ENCODE data around the gene EVX2. TPM values are rescaled to one million over a fixed set of nuclear protein-coding genes. Genes with fewer than 3 reads are reported as not detected.

EVX2 gene
- total and polyA plus RNA-seq, 4 donors: not detected

- no peak for TF ChIP-seq CTCF (IDR thresholded peaks at IDR 0.05; ENCODE audit: control extremely low read depth, extremely low read depth)
- peaks cover 0 to 24% (median 0%) of the 10 kb centered on the region in 4 donors for H3K9me3 ChIP-seq (ENCODE audit: control insufficient read depth in 4 of 4, insufficient read depth in 3 of 4, low read length in 3 of 4)
- no peak for DNase-seq
- H3K27ac ChIP-seq (ENCODE audit: low read depth in 1 of 2, low read length in 1 of 2): no peak overlapping the region
- H3K4me3 ChIP-seq: no peak overlapping the region
- H3K36me3 ChIP-seq (ENCODE audit: control insufficient read depth in 4 of 4, insufficient read depth in 4 of 4, low read length in 4 of 4): no peaks in the 10 kb centered on the region
- ATAC-seq (ENCODE audit: insufficient read depth, low FRiP score): no peak
- peaks cover 0 to 18% (median 1%) of the 10 kb centered on the region in 5 donors for H3K4me1 ChIP-seq (ENCODE audit: control insufficient read depth in 5 of 5, insufficient read depth in 5 of 5, low read length in 5 of 5)
- 7 to 12% methylated on average over 26 of the region's 26 CpGs for WGBS, 2 donors
- H3K27me3 ChIP-seq (ENCODE audit: control insufficient read depth in 3 of 3, insufficient read depth in 3 of 3, low read length in 2 of 3): peaks cover 49 to 92% (median 87%) of the 10 kb centered on the region in 3 donors
- H3K9ac ChIP-seq (ENCODE audit: insufficient read depth in 1 of 2, low read length in 2 of 2): no peak overlapping the region
Observed at GRCh38 chr2:176109192-176109901, 25.6 kb upstream of the EVX2 start.

GRCh38 chr2:176107731-176108181, 24.0 kb upstream of the EVX2 start:
- Histone ChIP-seq H3K9me3 (ENCODE audit: control insufficient read depth in 4 of 4, insufficient read depth in 3 of 4, low read length in 3 of 4) (peaks cover 0 to 18% (median 0%) of the 10 kb centered on the region in 4 donors), H3K4me1 (ENCODE audit: control insufficient read depth in 5 of 5, insufficient read depth in 5 of 5, low read length in 5 of 5) (peaks cover 0 to 18% (median 4%) of the 10 kb centered on the region in 5 donors), H3K27me3 (ENCODE audit: control insufficient read depth in 3 of 3, insufficient read depth in 3 of 3, low read length in 2 of 3) (peaks cover 51 to 92% (median 87%) of the 10 kb centered on the region in 3 donors), H3K36me3 (ENCODE audit: control insufficient read depth in 4 of 4, insufficient read depth in 4 of 4, low read length in 4 of 4) (no peaks in the 10 kb centered on the region), H3K27ac (ENCODE audit: low read depth in 1 of 2, low read length in 1 of 2) (no peak overlapping the region), H3K9ac (ENCODE audit: insufficient read depth in 1 of 2, low read length in 2 of 2) (no peak overlapping the region), H3K4me3 (no peak overlapping the region)
- no peak for TF ChIP-seq CTCF (IDR thresholded peaks at IDR 0.05; ENCODE audit: control extremely low read depth, extremely low read depth)
- ATAC-seq (ENCODE audit: insufficient read depth, low FRiP score) (no peak), DNase-seq (no peak)
- WGBS, 2 donors: 2 to 4% methylated on average over 22 to 59 of the region's 59 CpGs

GRCh38 chr2:176106581-176107539, 23.1 kb upstream of the EVX2 start, which contains the start of gene HOXD11:
Gene HOXD11 (plus strand): TSS chr2:176107280. CDS start chr2:176107356, 76 bp downstream.
- DNase-seq: no peak

More at GRCh38 chr2:176106581-176107539, 23.1 kb upstream of the EVX2 start, which contains the start of gene HOXD11:
- peaks cover 0 to 13% (median 0%) of the 10 kb centered on the region in 4 donors for H3K9me3 ChIP-seq (ENCODE audit: control insufficient read depth in 4 of 4, insufficient read depth in 3 of 4, low read length in 3 of 4)
- H3K4me3 ChIP-seq: no peak within 1 kb of the TSS
- no peak within 1 kb of the TSS for H3K9ac ChIP-seq (ENCODE audit: insufficient read depth in 1 of 2, low read length in 2 of 2)
- ATAC-seq (ENCODE audit: insufficient read depth, low FRiP score): no peak
- 2 to 4% methylated on average over 67 to 85 of the region's 85 CpGs for WGBS, 2 donors
- H3K27ac ChIP-seq (ENCODE audit: low read depth in 1 of 2, low read length in 1 of 2): no peak within 1 kb of the TSS
- peaks cover 47 to 93% (median 87%) of the 10 kb centered on the region in 3 donors for H3K27me3 ChIP-seq (ENCODE audit: control insufficient read depth in 3 of 3, insufficient read depth in 3 of 3, low read length in 2 of 3)
- H3K4me1 ChIP-seq (ENCODE audit: control insufficient read depth in 5 of 5, insufficient read depth in 5 of 5, low read length in 5 of 5): peaks cover 0 to 15% (median 4%) of the 10 kb centered on the region in 5 donors
- no peaks in the 10 kb centered on the region for H3K36me3 ChIP-seq (ENCODE audit: control insufficient read depth in 4 of 4, insufficient read depth in 4 of 4, low read length in 4 of 4)
- no peak for TF ChIP-seq CTCF (IDR thresholded peaks at IDR 0.05; ENCODE audit: control extremely low read depth, extremely low read depth)
